ENCODE measurements around the gene MMP21. TPM values are rescaled to one million over a fixed set of nuclear protein-coding genes. Genes with fewer than 3 reads are reported as not detected.

The MMP21 gene
- total RNA-seq, 3 donors from 2014 or later = 0.33 to 0.59 TPM; not detected in 1

DNA sequence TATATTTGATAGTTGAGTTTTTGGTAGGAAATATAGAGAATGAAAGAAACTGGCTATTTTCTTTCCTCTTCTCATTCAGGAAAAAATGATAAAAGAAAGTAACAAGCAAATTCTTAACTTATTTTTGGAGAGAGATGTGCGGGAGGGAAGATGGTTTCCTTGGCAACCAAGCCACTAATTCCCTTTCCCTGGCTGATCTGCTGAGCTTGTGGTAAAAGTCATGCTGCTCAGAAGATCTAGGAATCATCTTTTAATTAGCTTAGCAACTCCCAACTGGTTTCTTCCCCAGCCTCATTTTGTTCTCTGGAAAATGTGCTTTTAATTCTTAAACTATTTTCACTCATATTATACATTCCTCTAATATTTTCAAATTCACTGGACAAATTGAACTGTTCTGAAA, 35.6 kb upstream of the MMP21 start:
- intact Hi-C loops (cut with DNase I; ENCODE audit: low total_unique reads) = no loop called here
- no peaks in the 10 kb centered on the region for H3K9me3 ChIP-seq
- H3K27ac ChIP-seq = no peak overlapping the region
- no peaks in the 10 kb centered on the region for H3K36me3 ChIP-seq
- H3K4me3 ChIP-seq = no peak overlapping the region
- DNase-seq (ENCODE audit: low spot score in 2 of 2) = no peak
- H3K27me3 ChIP-seq = no peaks in the 10 kb centered on the region
- TF ChIP-seq, protein P1, sequence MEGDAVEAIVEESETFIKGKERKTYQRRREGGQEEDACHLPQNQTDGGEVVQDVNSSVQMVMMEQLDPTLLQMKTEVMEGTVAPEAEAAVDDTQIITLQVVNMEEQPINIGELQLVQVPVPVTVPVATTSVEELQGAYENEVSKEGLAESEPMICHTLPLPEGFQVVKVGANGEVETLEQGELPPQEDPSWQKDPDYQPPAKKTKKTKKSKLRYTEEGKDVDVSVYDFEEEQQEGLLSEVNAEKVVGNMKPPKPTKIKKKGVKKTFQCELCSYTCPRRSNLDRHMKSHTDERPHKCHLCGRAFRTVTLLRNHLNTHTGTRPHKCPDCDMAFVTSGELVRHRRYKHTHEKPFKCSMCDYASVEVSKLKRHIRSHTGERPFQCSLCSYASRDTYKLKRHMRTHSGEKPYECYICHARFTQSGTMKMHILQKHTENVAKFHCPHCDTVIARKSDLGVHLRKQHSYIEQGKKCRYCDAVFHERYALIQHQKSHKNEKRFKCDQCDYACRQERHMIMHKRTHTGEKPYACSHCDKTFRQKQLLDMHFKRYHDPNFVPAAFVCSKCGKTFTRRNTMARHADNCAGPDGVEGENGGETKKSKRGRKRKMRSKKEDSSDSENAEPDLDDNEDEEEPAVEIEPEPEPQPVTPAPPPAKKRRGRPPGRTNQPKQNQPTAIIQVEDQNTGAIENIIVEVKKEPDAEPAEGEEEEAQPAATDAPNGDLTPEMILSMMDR (IDR thresholded peaks at IDR 0.05) = no peak
- TF ChIP-seq POLR2AphosphoS5 (IDR thresholded peaks at IDR 0.05) (no peak), POLR2A (IDR thresholded peaks at IDR 0.05) (no peak)
- H3K4me1 ChIP-seq = no peaks in the 10 kb centered on the region

DNA sequence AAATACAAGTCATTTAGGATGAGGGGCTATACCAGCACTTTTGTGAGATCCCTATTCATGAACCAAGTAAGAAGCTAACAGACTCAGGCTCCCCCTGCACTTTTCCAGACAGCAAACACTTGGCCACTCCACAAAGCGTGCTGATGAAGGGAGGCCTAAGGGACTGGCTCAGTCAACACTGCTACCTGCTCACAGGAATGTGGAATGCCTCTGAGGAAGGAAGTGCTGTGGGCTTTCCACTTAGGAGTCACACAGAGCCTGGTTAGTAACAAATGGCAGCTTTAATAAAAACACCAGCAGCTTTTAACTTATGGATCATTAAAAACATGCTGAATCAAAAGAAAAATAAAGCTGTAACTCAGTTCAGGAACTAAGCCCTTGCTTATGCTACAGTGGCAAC, 32.4 kb upstream of the MMP21 start:
- no peak for DNase-seq (ENCODE audit: low spot score in 2 of 2)
- intact Hi-C loops (cut with DNase I; ENCODE audit: low total_unique reads) = no loop called here
- Histone ChIP-seq H3K4me3 (no peak overlapping the region), H3K36me3 (no peaks in the 10 kb centered on the region), H3K27me3 (no peaks in the 10 kb centered on the region), H3K9me3 (no peaks in the 10 kb centered on the region), H3K27ac (no peak overlapping the region), H3K4me1 (no peaks in the 10 kb centered on the region)
- TF ChIP-seq, protein P1 (IDR thresholded peaks at IDR 0.05) = no peak
- TF ChIP-seq POLR2AphosphoS5 (IDR thresholded peaks at IDR 0.05) (no peak), POLR2A (IDR thresholded peaks at IDR 0.05) (no peak)

DNA sequence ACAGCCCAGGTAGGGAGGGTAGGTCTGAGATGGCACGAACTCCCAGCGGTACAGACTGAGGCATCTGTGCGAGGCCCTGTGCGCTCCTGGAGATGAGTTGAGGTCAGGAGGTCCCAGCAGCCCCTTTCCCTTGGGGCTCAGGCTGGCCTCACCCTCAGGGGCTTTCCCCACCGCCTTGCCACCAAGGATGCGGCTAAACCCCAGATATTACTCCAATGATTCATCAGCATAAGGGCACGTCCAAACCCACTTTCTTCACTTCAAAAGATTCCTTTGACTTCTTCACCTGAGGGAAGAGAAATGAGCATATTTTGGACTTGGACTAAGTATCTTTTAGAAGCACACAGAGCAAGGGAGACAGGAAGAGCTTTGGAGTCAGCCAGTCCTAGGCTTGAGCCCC, 27.1 kb upstream of the MMP21 start:
- no peak for DNase-seq (ENCODE audit: low spot score in 2 of 2)
- no peak overlapping the region for H3K4me3 ChIP-seq
- H3K27me3 ChIP-seq = no peaks in the 10 kb centered on the region
- H3K27ac ChIP-seq = no peak overlapping the region
- no peaks in the 10 kb centered on the region for H3K4me1 ChIP-seq
- intact Hi-C loops (cut with DNase I; ENCODE audit: low total_unique reads) = no loop called here
- H3K9me3 ChIP-seq = no peaks in the 10 kb centered on the region
- TF ChIP-seq, protein P1 (IDR thresholded peaks at IDR 0.05) = no peak
- TF ChIP-seq POLR2AphosphoS5 (IDR thresholded peaks at IDR 0.05) (no peak), POLR2A (IDR thresholded peaks at IDR 0.05) (no peak)
- no peaks in the 10 kb centered on the region for H3K36me3 ChIP-seq

GRCh38 chr10:125802131-125802530, 26.5 kb upstream of the MMP21 start:
- Histone ChIP-seq H3K27me3 (no peaks in the 10 kb centered on the region), H3K4me3 (no peak overlapping the region), H3K4me1 (no peaks in the 10 kb centered on the region), H3K36me3 (no peaks in the 10 kb centered on the region), H3K27ac (no peak overlapping the region), H3K9me3 (no peaks in the 10 kb centered on the region)
- TF ChIP-seq POLR2A (IDR thresholded peaks at IDR 0.05) = no peak
- TF ChIP-seq, protein P1 (IDR thresholded peaks at IDR 0.05) = no peak
- no peak for TF ChIP-seq POLR2AphosphoS5 (IDR thresholded peaks at IDR 0.05)
- intact Hi-C loops (cut with DNase I; ENCODE audit: low total_unique reads) = no loop called here
- DNase-seq (ENCODE audit: low spot score in 2 of 2) = no peak

DNA sequence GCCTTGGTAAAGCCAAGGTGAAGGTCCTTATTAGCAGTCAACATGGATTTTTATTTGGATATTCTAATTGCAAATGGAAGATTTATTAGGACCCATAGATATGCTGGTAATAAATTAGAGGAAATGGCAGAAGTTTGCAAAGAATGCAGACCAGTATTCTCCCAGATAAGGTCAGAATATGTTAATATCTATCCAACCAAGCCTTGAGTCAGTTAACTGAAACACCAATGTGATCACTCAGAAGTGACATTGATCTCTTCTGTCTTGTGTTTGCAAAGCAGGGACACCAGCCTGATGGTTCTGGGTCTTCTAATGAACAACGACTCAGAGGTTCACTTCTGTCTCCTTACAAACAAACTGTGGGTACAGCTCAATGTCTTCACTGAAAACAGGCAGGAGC, 26.0 kb upstream of the MMP21 start:
- TF ChIP-seq, protein P1 (IDR thresholded peaks at IDR 0.05) = no peak
- TF ChIP-seq POLR2A (IDR thresholded peaks at IDR 0.05) = no peak
- Histone ChIP-seq H3K27me3 (no peaks in the 10 kb centered on the region), H3K9me3 (no peaks in the 10 kb centered on the region), H3K27ac (no peak overlapping the region), H3K4me3 (no peak overlapping the region), H3K4me1 (no peaks in the 10 kb centered on the region), H3K36me3 (no peaks in the 10 kb centered on the region)
- intact Hi-C loops (cut with DNase I; ENCODE audit: low total_unique reads) = no loop called here
- DNase-seq (ENCODE audit: low spot score in 2 of 2) = no peak
